ENCODE data around the gene SNX7. TPM values are rescaled to one million over a fixed set of nuclear protein-coding genes. Genes with fewer than 3 reads are reported as not detected.

SNX7 gene
- 46.8 and 61.0 TPM in 2 replicates for total RNA-seq

GRCh38 chr1:98661544-98662355 lies at the start of gene SNX7:
Gene SNX7, plus strand, starts transcription at chr1:98661721. Its CDS starts 11 bp downstream, at chr1:98661732.

Measured in regular cardiac myocyte (primary cell).